MM.1S (cell line): ENCODE results near the gene SLC16A12.

Source experiments
- CTCF ChIP-seq: fragments of 300-600 bp; sonication (generic); IDR thresholded peaks from 2 replicates; pipeline ENCODE4 v1.5.1; 2016; ENCODE audit warnings: antibody characterized with exemption, low read length, mixed read lengths
- EZH2 ChIP-seq: fragments of 300-600 bp; sonication (generic); optimal IDR thresholded peaks from 2 replicates; pipeline ENCODE3; 2017; ENCODE audit warnings: low read depth, mild to moderate bottlenecking, antibody characterized with exemption, low read length, mixed read lengths
- EZH2phosphoT487 ChIP-seq: fragments of 300-600 bp; sonication (generic); IDR thresholded peaks from 2 replicates; pipeline ENCODE4 v1.6.1; 2018; ENCODE audit warnings: antibody characterized with exemption, low read length

GRCh38 chr10:89567576-89568245 lies 32.3 kb upstream of the SLC16A12 start:
- TF ChIP-seq CTCF, result no peak
- TF ChIP-seq EZH2, result no peak
- TF ChIP-seq EZH2phosphoT487, result no peak
